BLaER1 treated with 17β-estradiol and CSF1 and Interleukin-3, amounts not matched to agents 10 nM and 100 nM (cell line): ENCODE measurements around the gene NPHP4.

ENCODE experiments used
- H3K27ac ChIP-seq, 11 experiments: shearing (Covaris generic); formaldehyde crosslinking; 2 replicates each; pipeline ENCODE4 v1.8.1; 2022
- H3K27me3 ChIP-seq, 11 experiments: shearing (Covaris generic); formaldehyde crosslinking; 2 replicates each; pipeline ENCODE4 v1.8.1; 2022
- H3K36me3 ChIP-seq, 11 experiments: shearing (Covaris generic); formaldehyde crosslinking; 2 replicates each; pipeline ENCODE4 v1.8.1; 2022
- H3K4me1 ChIP-seq, 10 experiments: shearing (Covaris generic); formaldehyde crosslinking; 2 replicates each; pipeline ENCODE4 v1.8.1; 2022
- H3K4me2 ChIP-seq, 11 experiments: shearing (Covaris generic); formaldehyde crosslinking; 2 replicates each; pipeline ENCODE4 v1.8.1; 2022
- H3K4me3 ChIP-seq, 10 experiments: shearing (Covaris generic); formaldehyde crosslinking; 2 replicates each; pipeline ENCODE4 v1.8.1; 2022
- H3K9ac ChIP-seq, 11 experiments: shearing (Covaris generic); formaldehyde crosslinking; 2 replicates each; pipeline ENCODE4 v1.8.1; 2022
- H3K9me3 ChIP-seq, 11 experiments: shearing (Covaris generic); formaldehyde crosslinking; replicated peaks in 1 of 11; 2 replicates each; pipeline ENCODE4 v1.8.1; 2022
- H4K20me1 ChIP-seq, 11 experiments: shearing (Covaris generic); formaldehyde crosslinking; 2 replicates each; pipeline ENCODE4 v1.8.1; 2022
- Cebpa-rat ChIP-seq, 11 experiments: shearing (Covaris generic); IDR thresholded peaks; 2 replicates each; pipeline ENCODE4 v1.8.1; 2022

The NPHP4 gene

DNA sequence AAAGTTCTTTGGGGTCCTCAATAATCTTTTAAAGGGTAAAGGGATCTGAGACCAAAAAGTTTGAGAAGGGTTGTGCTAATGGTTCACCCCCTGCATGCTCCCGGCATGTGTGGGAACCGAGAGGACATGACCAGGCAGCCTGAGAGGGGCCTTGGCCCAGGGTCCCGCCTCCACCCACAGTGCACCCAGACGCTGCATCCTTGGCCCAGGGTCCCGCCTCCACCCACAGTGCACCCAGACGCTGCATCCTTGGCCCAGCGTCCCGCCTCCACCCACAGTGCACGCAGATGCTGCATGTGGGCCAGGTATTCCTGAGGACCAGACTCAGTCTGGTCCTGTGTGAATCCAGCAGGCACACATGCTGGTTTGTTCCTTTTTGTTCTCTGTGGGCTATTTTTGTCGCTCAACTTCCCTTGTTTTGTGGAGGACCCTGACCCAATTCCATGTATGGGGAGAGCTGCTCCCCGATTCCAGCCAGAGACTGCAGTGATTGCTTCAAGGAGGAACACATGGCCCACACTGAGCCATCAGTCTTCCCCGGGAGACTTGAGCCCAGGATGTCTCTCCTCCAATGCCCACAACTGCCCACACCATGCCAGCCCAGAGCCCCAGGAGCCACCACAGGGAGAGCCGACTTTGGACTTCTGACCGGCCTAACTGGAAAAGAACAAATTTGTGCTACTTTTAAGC, 3.5 kb downstream of the NPHP4 start:
- Histone ChIP-seq H3K36me3 (peaks cover 10 to 35% (median 24%) of the 10 kb centered on the region in 11 experiments; a peak in 21 of 22 replicates), H3K4me1 (peaks cover 15 to 24% (median 21%) of the 10 kb centered on the region in 10 experiments), H3K27ac (no peak overlapping the region), H3K27me3 (no peaks in the 10 kb centered on the region), H4K20me1 (peaks cover 0 to 33% (median 16%) of the 10 kb centered on the region in 11 experiments; a peak in 12 of 22 replicates), H3K4me3 (no peak overlapping the region), H3K9ac (0 out of 22 replicates have a peak overlapping the region, but pooled peaks of 1 of the 11 experiments have one; percentile 17), H3K9me3 (no peaks in the 10 kb centered on the region), H3K4me2 (no peak overlapping the region)
- TF ChIP-seq Cebpa-rat (IDR thresholded peaks at IDR 0.05): no peak

GRCh38 chr1:5986018-5986417, 6.2 kb downstream of the NPHP4 start:
- no peaks in the 10 kb centered on the region for H3K27me3 ChIP-seq
- H4K20me1 ChIP-seq: peaks cover 0 to 28% (median 13%) of the 10 kb centered on the region in 11 experiments; a peak in 9 of 22 replicates
- H3K4me1 ChIP-seq: peaks cover 24 to 41% (median 32%) of the 10 kb centered on the region in 10 experiments
- no peak for TF ChIP-seq Cebpa-rat (IDR thresholded peaks at IDR 0.05)
- H3K36me3 ChIP-seq: peaks cover 10 to 46% (median 27%) of the 10 kb centered on the region in 11 experiments; a peak in 21 of 22 replicates
- H3K9ac ChIP-seq: no peak overlapping the region
- no peak overlapping the region for H3K4me3 ChIP-seq
- H3K9me3 ChIP-seq: no peaks in the 10 kb centered on the region
- no peak overlapping the region for H3K27ac ChIP-seq
- H3K4me2 ChIP-seq: no peak overlapping the region

DNA sequence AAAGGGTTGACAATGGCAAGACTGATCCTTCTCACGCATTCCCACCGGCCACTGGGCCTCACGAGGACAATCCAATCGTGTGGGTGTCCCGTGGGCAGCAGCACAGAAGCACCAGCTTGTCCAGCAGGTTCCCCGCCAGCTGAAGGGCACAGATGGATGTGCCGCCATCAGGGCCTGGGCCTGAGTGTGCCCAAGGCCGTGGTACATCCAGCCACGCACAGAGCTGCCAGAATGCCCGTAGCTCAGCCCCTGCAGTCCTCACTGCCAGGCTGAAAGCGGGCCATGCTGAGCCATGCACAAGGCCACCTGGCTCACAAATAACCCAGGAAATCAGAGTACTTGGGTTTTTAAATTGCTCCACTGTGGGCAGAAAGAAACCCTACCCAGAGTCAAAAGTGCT, 7.0 kb downstream of the NPHP4 start:
- no peak overlapping the region for H3K4me3 ChIP-seq
- peaks cover 26 to 41% (median 33%) of the 10 kb centered on the region in 10 experiments for H3K4me1 ChIP-seq
- no peak for TF ChIP-seq Cebpa-rat (IDR thresholded peaks at IDR 0.05)
- no peaks in the 10 kb centered on the region for H3K9me3 ChIP-seq
- no peak overlapping the region for H3K4me2 ChIP-seq
- no peak overlapping the region for H3K27ac ChIP-seq
- H3K27me3 ChIP-seq: no peaks in the 10 kb centered on the region
- H3K36me3 ChIP-seq: peaks cover 10 to 46% (median 27%) of the 10 kb centered on the region in 11 experiments; a peak in 21 of 22 replicates
- H4K20me1 ChIP-seq: peaks cover 0 to 23% (median 7%) of the 10 kb centered on the region in 11 experiments; a peak in 8 of 22 replicates
- H3K9ac ChIP-seq: no peak overlapping the region

- peak overlapping the region in 5 of 11 experiments; percentile 1 to 86 (median 23); a peak in 6 of 22 replicates for H3K4me2 ChIP-seq
- peaks cover 10 to 42% (median 24%) of the 10 kb centered on the region in 11 experiments; a peak in 21 of 22 replicates for H3K36me3 ChIP-seq
- peaks cover 0 to 8% (median 0%) of the 10 kb centered on the region in 11 experiments; a peak in 5 of 22 replicates for H4K20me1 ChIP-seq
- H3K4me3 ChIP-seq: no peak overlapping the region
- H3K27me3 ChIP-seq: no peaks in the 10 kb centered on the region
- no peak for TF ChIP-seq Cebpa-rat (IDR thresholded peaks at IDR 0.05)
- H3K4me1 ChIP-seq: peaks cover 38 to 52% (median 45%) of the 10 kb centered on the region in 10 experiments
- no peaks in the 10 kb centered on the region for H3K9me3 ChIP-seq
- H3K9ac ChIP-seq: no peak overlapping the region
- H3K27ac ChIP-seq: no peak overlapping the region
Measured at GRCh38 chr1:5983361-5984103, 8.7 kb downstream of the NPHP4 start.

GRCh38 chr1:5982868-5983267, 9.4 kb downstream of the NPHP4 start:
- peaks cover 10 to 42% (median 24%) of the 10 kb centered on the region in 11 experiments; a peak in 21 of 22 replicates for H3K36me3 ChIP-seq
- no peak overlapping the region for H3K9ac ChIP-seq
- no peak for TF ChIP-seq Cebpa-rat (IDR thresholded peaks at IDR 0.05)
- H3K4me1 ChIP-seq: peaks cover 40 to 59% (median 50%) of the 10 kb centered on the region in 10 experiments
- peak overlapping the region in 10 of 11 experiments; percentile 17 to 87 (median 54); a peak in 12 of 22 replicates for H3K4me2 ChIP-seq
- H3K27ac ChIP-seq: no peak overlapping the region
- no peaks in the 10 kb centered on the region for H3K27me3 ChIP-seq
- peaks cover 0 to 11% (median 0%) of the 10 kb centered on the region in 11 experiments; a peak in 2 of 22 replicates for H4K20me1 ChIP-seq
- no peaks in the 10 kb centered on the region for H3K9me3 ChIP-seq
- no peak overlapping the region for H3K4me3 ChIP-seq

GRCh38 chr1:5982276-5982675, 9.9 kb downstream of the NPHP4 start:
- no peak overlapping the region for H3K27ac ChIP-seq
- peaks cover 0 to 11% (median 0%) of the 10 kb centered on the region in 11 experiments; a peak in 2 of 22 replicates for H4K20me1 ChIP-seq
- H3K4me1 ChIP-seq: peaks cover 40 to 62% (median 54%) of the 10 kb centered on the region in 10 experiments
- TF ChIP-seq Cebpa-rat (IDR thresholded peaks at IDR 0.05): no peak
- peak overlapping the region; percentile 40 to 87 (median 58); a peak in 20 of 22 replicates for H3K4me2 ChIP-seq
- no peak overlapping the region for H3K9ac ChIP-seq
- H3K36me3 ChIP-seq: peaks cover 10 to 45% (median 26%) of the 10 kb centered on the region in 11 experiments; a peak in 21 of 22 replicates
- no peak overlapping the region for H3K4me3 ChIP-seq
- H3K27me3 ChIP-seq: no peaks in the 10 kb centered on the region
- no peaks in the 10 kb centered on the region for H3K9me3 ChIP-seq

GRCh38 chr1:5981009-5981380, 11.2 kb downstream of the NPHP4 start:
- H3K4me1 ChIP-seq: peaks cover 50 to 75% (median 67%) of the 10 kb centered on the region in 10 experiments
- peaks cover 0 to 11% (median 0%) of the 10 kb centered on the region in 11 experiments; a peak in 2 of 22 replicates for H4K20me1 ChIP-seq
- peaks cover 10 to 49% (median 26%) of the 10 kb centered on the region in 11 experiments; a peak in 21 of 22 replicates for H3K36me3 ChIP-seq
- peak overlapping the region; percentile 41 to 68 (median 57); a peak in 20 of 22 replicates for H3K9ac ChIP-seq
- H3K9me3 ChIP-seq: no peaks in the 10 kb centered on the region
- H3K4me3 ChIP-seq: peak overlapping the region in 5 of 10 experiments; percentile 1 to 41 (median 19); a peak in 8 of 20 replicates
- peak overlapping the region; percentile 73 to 93 (median 86) for H3K4me2 ChIP-seq
- peak overlapping the region in 10 of 11 experiments; percentile 45 to 74 (median 66); a peak in 19 of 22 replicates for H3K27ac ChIP-seq
- no peak for TF ChIP-seq Cebpa-rat (IDR thresholded peaks at IDR 0.05)
- no peaks in the 10 kb centered on the region for H3K27me3 ChIP-seq

- Histone ChIP-seq H3K27ac (peak overlapping the region in 10 of 11 experiments; percentile 45 to 74 (median 66); a peak in 19 of 22 replicates), H3K27me3 (no peaks in the 10 kb centered on the region), H3K4me3 (peak overlapping the region in 5 of 10 experiments; percentile 1 to 41 (median 19); a peak in 8 of 20 replicates), H3K4me2 (peak overlapping the region; percentile 73 to 93 (median 86)), H3K9ac (peak overlapping the region; percentile 41 to 68 (median 57); a peak in 20 of 22 replicates), H3K9me3 (no peaks in the 10 kb centered on the region), H4K20me1 (peaks cover 0 to 9% (median 0%) of the 10 kb centered on the region in 11 experiments; a peak in 1 of 22 replicates), H3K36me3 (peaks cover 10 to 45% (median 25%) of the 10 kb centered on the region in 11 experiments; a peak in 21 of 22 replicates), H3K4me1 (peaks cover 56 to 81% (median 72%) of the 10 kb centered on the region in 10 experiments)
- TF ChIP-seq Cebpa-rat (IDR thresholded peaks at IDR 0.05): no peak
Measured at GRCh38 chr1:5980314-5981008, 11.8 kb downstream of the NPHP4 start.
